H9 (cell line): Measurements from ENCODE around the gene ESRRA. TPM values are rescaled to one million over a fixed set of nuclear protein-coding genes. Genes with fewer than 3 reads are reported as not detected.

Experiments
- DNase-seq: peaks from one replicate; pipeline ENCODE4 v3.0.0-alpha.2; 2017
- H2AFZ ChIP-seq: one replicate; pipeline ENCODE4 v1.6.1; 2013; ENCODE audit warnings: mild to moderate bottlenecking, low read length, control low read depth, moderate library complexity
- H2AK5ac ChIP-seq: 2 replicates; pipeline ENCODE4 v1.6.1; 2013; ENCODE audit warnings: low read length, control low read depth, mixed read lengths; ENCODE audit not compliant: insufficient read length
- H2BK120ac ChIP-seq: one replicate; pipeline ENCODE4 v1.6.1; 2013; ENCODE audit warnings: low read depth, mild to moderate bottlenecking, low read length, control low read depth, inconsistent platforms; ENCODE audit not compliant: poor library complexity, severe bottlenecking
- H2BK12ac ChIP-seq: 2 replicates; pipeline ENCODE4 v1.6.1; 2013; ENCODE audit warnings: low read length, control low read depth, mixed read lengths, low read depth; ENCODE audit not compliant: insufficient read length
- H2BK15ac ChIP-seq: 2 replicates; pipeline ENCODE4 v1.6.1; 2013; ENCODE audit warnings: low read depth, low read length, control low read depth
- H2BK20ac ChIP-seq: one replicate; pipeline ENCODE4 v1.6.1; 2013; ENCODE audit warnings: low read depth, mild to moderate bottlenecking, low read length, control low read depth, inconsistent platforms; ENCODE audit not compliant: poor library complexity, severe bottlenecking
- H2BK5ac ChIP-seq: 2 replicates; pipeline ENCODE4 v1.6.1; 2013; ENCODE audit warnings: low read length, control low read depth, mixed read lengths; ENCODE audit not compliant: insufficient read length
- H3K14ac ChIP-seq: 2 replicates; pipeline ENCODE4 v1.6.1; 2013; ENCODE audit warnings: low read length, control low read depth; ENCODE audit not compliant: insufficient read depth
- H3K18ac ChIP-seq: 2 replicates; pipeline ENCODE4 v1.6.1; 2013; ENCODE audit warnings: low read depth, mild to moderate bottlenecking, mixed read lengths, low read length, control low read depth; ENCODE audit not compliant: insufficient read length
- H3K23ac ChIP-seq: 2 replicates; pipeline ENCODE4 v1.6.1; 2013; ENCODE audit warnings: low read length, control low read depth, mixed read lengths, low read depth; ENCODE audit not compliant: insufficient read length
- H3K23me2 ChIP-seq: 2 replicates; pipeline ENCODE4 v1.6.1; 2013; ENCODE audit warnings: low read depth, mild to moderate bottlenecking, mixed read lengths, low read length, control low read depth; ENCODE audit not compliant: insufficient read length, poor library complexity, severe bottlenecking
- H3K27ac ChIP-seq: 2 replicates; pipeline ENCODE4 v1.5.1; 2013; ENCODE audit warnings: low read length, control low read depth, mixed read lengths, low read depth; ENCODE audit not compliant: insufficient read length
- H3K27me3 ChIP-seq: 2 replicates; pipeline ENCODE4 v1.6.1; 2013; ENCODE audit warnings: low read length, control low read depth, inconsistent platforms; ENCODE audit not compliant: insufficient read depth
- H3K4ac ChIP-seq: 2 replicates; pipeline ENCODE4 v1.6.1; 2013; ENCODE audit warnings: low read depth, mild to moderate bottlenecking, control low read depth, inconsistent platforms, low read length, moderate library complexity
- H3K4me1 ChIP-seq: 2 replicates; pipeline ENCODE4 v1.6.1; 2013; ENCODE audit warnings: low read length, control low read depth, inconsistent platforms; ENCODE audit not compliant: insufficient read depth
- H3K4me2 ChIP-seq: 2 replicates; pipeline ENCODE4 v1.6.1; 2013; ENCODE audit warnings: low read length, control low read depth, mixed read lengths; ENCODE audit not compliant: insufficient read length, insufficient read depth
- H3K56ac ChIP-seq: 2 replicates; pipeline ENCODE4 v1.6.1; 2013; ENCODE audit warnings: low read depth, mild to moderate bottlenecking, mixed read lengths, low read length, control low read depth; ENCODE audit not compliant: insufficient read length
- H3K79me1 ChIP-seq: 2 replicates; pipeline ENCODE4 v1.6.1; 2013; ENCODE audit warnings: low read depth, mild to moderate bottlenecking, moderate library complexity, low read length, control low read depth, inconsistent platforms; ENCODE audit not compliant: insufficient read depth, poor library complexity, severe bottlenecking
- H3K79me2 ChIP-seq: 2 replicates; pipeline ENCODE4 v1.6.1; 2013; ENCODE audit warnings: low read length, control low read depth, inconsistent platforms; ENCODE audit not compliant: insufficient read depth
- H3K9ac ChIP-seq: 2 replicates; pipeline ENCODE4 v1.6.1; 2013; ENCODE audit warnings: low read length, control low read depth, mixed read lengths; ENCODE audit not compliant: insufficient read length; ENCODE audit errors: extremely low read depth
- H3K9me3 ChIP-seq: one replicate; pipeline ENCODE4 v1.6.1; 2013; ENCODE audit warnings: low read depth, low read length, inconsistent platforms; ENCODE audit not compliant: control insufficient read depth
- H3T11ph ChIP-seq: one replicate; pipeline ENCODE4 v1.6.1; 2013; ENCODE audit warnings: mild to moderate bottlenecking, low read length, control low read depth, inconsistent platforms
- H4K20me1 ChIP-seq: one replicate; pipeline ENCODE4 v1.6.1; 2013; ENCODE audit not compliant: control insufficient read depth, insufficient read length, insufficient read depth
- H4K5ac ChIP-seq: 2 replicates; pipeline ENCODE4 v1.6.1; 2013; ENCODE audit warnings: low read depth, mild to moderate bottlenecking, mixed read lengths, low read length, control low read depth; ENCODE audit not compliant: insufficient read length
- H4K8ac ChIP-seq: replicated peaks from 2 replicates; pipeline ENCODE4 v1.6.1; 2013; ENCODE audit warnings: low read length, control low read depth, mixed read lengths, low read depth; ENCODE audit not compliant: insufficient read length
- H4K91ac ChIP-seq: 2 replicates; pipeline ENCODE4 v1.6.1; 2013; ENCODE audit warnings: low read depth, mild to moderate bottlenecking, moderate library complexity, mixed read lengths, low read length, control low read depth; ENCODE audit not compliant: insufficient read length
- H3K27ac Mint-ChIP-seq, 3 experiments: 2 replicates in 2 of 3; 3 replicates in 1 of 3; pipeline ENCODE4 v1.8.0; 2020 to 2021; ENCODE audit warnings: mixed read lengths in 3 of 3, mild to moderate bottlenecking in 1 of 3, moderate library complexity in 1 of 3
- H3K27me3 Mint-ChIP-seq: 2 replicates; pipeline ENCODE4 v1.8.0; 2021; ENCODE audit warnings: low read depth, mild to moderate bottlenecking, moderate library complexity, mixed read lengths
- H3K36me3 Mint-ChIP-seq, 3 experiments: 2 replicates in 2 of 3; 3 replicates in 1 of 3; pipeline ENCODE4 v1.8.0; 2020 to 2021; ENCODE audit warnings: low read depth in 3 of 3, mixed read lengths in 3 of 3; ENCODE audit not compliant: insufficient read depth in 1 of 3
- H3K4me1 Mint-ChIP-seq, 2 experiments: 2 replicates each; pipeline ENCODE4 v1.8.0; 2020; ENCODE audit warnings: mixed read lengths in 2 of 2
- H3K4me3 Mint-ChIP-seq, 2 experiments: 2 replicates in 1 of 2; 3 replicates in 1 of 2; pipeline ENCODE4 v1.8.0; 2020 to 2021; ENCODE audit warnings: mild to moderate bottlenecking in 2 of 2, mixed read lengths in 2 of 2, moderate library complexity in 1 of 2
- H3K9me3 Mint-ChIP-seq, 2 experiments: 2 replicates in 1 of 2; 3 replicates in 1 of 2; pipeline ENCODE4 v1.8.0; 2020; ENCODE audit warnings: mild to moderate bottlenecking in 2 of 2, mixed read lengths in 2 of 2, moderate library complexity in 1 of 2
- CTCF ChIP-seq: fragments of 200-600 bp; sonication (generic); conservative IDR thresholded peaks from 3 replicates; pipeline ENCODE4 v1.8.0; 2021; ENCODE audit warnings: antibody characterized with exemption, mild to moderate bottlenecking
- WGBS: extraction: QIAGEN DNeasy Blood & Tissue Kit; methylation state at CpG from one replicate; pipeline ENCODE4 v1.1.7; 2013; ENCODE audit warnings: missing lambda C conversion rate, low lambda C conversion rate, mixed read lengths; ENCODE audit not compliant: insufficient read length; ENCODE audit errors: extremely low coverage; 5-methylcytosine and 5-hydroxymethylcytosine counted together
- total RNA-seq: library from RNA; stranded (reverse); gene quantifications from 2 replicates; pipeline ENCODE4 v1.2.1, GENCODE V29; 2021

Gene ESRRA
- total RNA-seq, 1 experiment from 2014 or later: 42.3 TPM

GRCh38 chr11:64278576-64279190, 26.6 kb upstream of the ESRRA start:
- H3K4me1 ChIP-seq: no peaks in the 10 kb centered on the region
- H3K27ac Mint-ChIP-seq: peak overlapping the region in 1 of 3 experiments; percentile 62; a peak in 2 of 7 replicates
- H4K91ac ChIP-seq: no peak overlapping the region
- H3K14ac ChIP-seq: no peak overlapping the region
- H2BK20ac ChIP-seq: no peak overlapping the region
- no peak overlapping the region for H3K4me2 ChIP-seq
- H2AFZ ChIP-seq: no peak overlapping the region
- H3K18ac ChIP-seq: no peak overlapping the region
- no peak overlapping the region for H3K4me3 Mint-ChIP-seq
- H4K8ac ChIP-seq: no peak overlapping the region
- H3K27me3 ChIP-seq: no peaks in the 10 kb centered on the region
- peaks cover 6 to 10% of the 10 kb centered on the region in 2 experiments; a peak in 3 of 4 replicates for H3K4me1 Mint-ChIP-seq
- DNase-seq: no peak
- H3K23me2 ChIP-seq: no peaks in the 10 kb centered on the region
- no peaks in the 10 kb centered on the region for H3K9me3 ChIP-seq
- WGBS: no CpG with 5 or more reads among the region's 8 CpGs
- H3K36me3 Mint-ChIP-seq: peaks cover 0 to 24% (median 22%) of the 10 kb centered on the region in 3 experiments; a peak in 5 of 7 replicates
- H4K5ac ChIP-seq: no peak overlapping the region
- H2AK5ac ChIP-seq: no peak overlapping the region
- TF ChIP-seq CTCF: no peak
- no peaks in the 10 kb centered on the region; the same call in none of the 2 replicates for H3K27me3 Mint-ChIP-seq
- no peak overlapping the region for H2BK12ac ChIP-seq
- H3K9ac ChIP-seq: no peak overlapping the region
- H3K27ac ChIP-seq: no peak overlapping the region
- no peak overlapping the region for H3T11ph ChIP-seq
- H3K4ac ChIP-seq: no peak overlapping the region
- no peaks in the 10 kb centered on the region for H3K79me2 ChIP-seq
- H3K79me1 ChIP-seq: no peaks in the 10 kb centered on the region
- H3K56ac ChIP-seq: no peak overlapping the region
- H3K23ac ChIP-seq: no peak overlapping the region
- no peak overlapping the region for H2BK15ac ChIP-seq
- H3K9me3 Mint-ChIP-seq: no peaks in the 10 kb centered on the region
- H4K20me1 ChIP-seq: no peaks in the 10 kb centered on the region
- no peak overlapping the region for H2BK5ac ChIP-seq
- no peak overlapping the region for H2BK120ac ChIP-seq
